GM13976 (cell line): ENCODE measurements around the gene RNF220.

ENCODE experiments used
- DNase-seq: peaks from one replicate; pipeline ENCODE4 v3.0.0; 2012; ENCODE audit warnings: low spot score
- CTCF ChIP-seq: IDR thresholded peaks from 2 replicates; pipeline ENCODE4 v1.5.1; 2012; ENCODE audit warnings: borderline replicate concordance, mild to moderate bottlenecking; ENCODE audit not compliant: insufficient read depth; ENCODE audit errors: extremely low read depth, missing control alignments, control extremely low read depth
- in situ Hi-C: fragments of 300-500 bp; cut with MboI; formaldehyde crosslinking; loops from one replicate; pipeline ENCODE4 v1.12.0; 2022; ENCODE audit warnings: low sequenced_read_pairs, mixed read lengths, inconsistent platforms; ENCODE audit not compliant: unreplicated experiment

The RNF220 gene

GRCh38 chr1:44610527-44611148, 205.6 kb downstream of the RNF220 start:
- DNase-seq = no peak
- in situ Hi-C loops = no loop called here
- no peak for TF ChIP-seq CTCF

GRCh38 chr1:44611419-44611818, 206.4 kb downstream of the RNF220 start:
- no peak for DNase-seq
- in situ Hi-C loops = no loop called here
- TF ChIP-seq CTCF = no peak

- DNase-seq = no peak
- in situ Hi-C loops = no loop called here
- TF ChIP-seq CTCF = no peak
Observed at GRCh38 chr1:44611866-44612265, 206.8 kb downstream of the RNF220 start.

GRCh38 chr1:44613941-44614340, 208.9 kb downstream of the RNF220 start:
- in situ Hi-C loops = no loop called here
- no peak for DNase-seq
- TF ChIP-seq CTCF = no peak

GRCh38 chr1:44616284-44616990, 211.4 kb downstream of the RNF220 start:
- no peak for TF ChIP-seq CTCF
- DNase-seq = no peak
- in situ Hi-C loops = no loop called here

- DNase-seq = no peak
- TF ChIP-seq CTCF = no peak
- in situ Hi-C loops = no loop called here
Observed at GRCh38 chr1:44616991-44617702, 212.1 kb downstream of the RNF220 start.
